ENCODE results near the gene MTHFD1L. TPM values are rescaled to one million over a fixed set of nuclear protein-coding genes. Genes with fewer than 3 reads are reported as not detected.

The MTHFD1L gene
- total RNA-seq, 1 donor from 2014 or later = 3.1 TPM

DNA sequence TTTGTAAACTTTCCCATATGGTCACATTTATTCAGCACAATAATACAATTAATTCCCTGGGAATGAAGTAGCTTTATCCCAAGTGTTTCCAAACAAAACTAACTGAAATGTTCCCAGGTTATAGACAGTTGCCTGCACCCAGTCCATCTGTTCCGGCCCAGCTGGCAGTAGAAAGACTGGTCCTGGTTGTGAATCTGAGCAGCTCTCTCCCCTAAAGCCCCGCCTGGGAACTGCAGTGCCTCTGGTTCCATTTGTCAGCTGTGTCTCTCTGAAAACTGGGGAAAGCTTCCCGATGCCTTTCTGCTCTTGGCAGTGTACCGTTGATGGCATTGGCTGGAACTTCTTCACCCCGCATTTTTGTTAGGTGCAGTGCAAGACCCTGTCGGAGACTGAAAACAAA, 8.7 kb downstream of the MTHFD1L start:
- intact Hi-C loops (cut with micrococcal nuclease) = no loop called here
- Histone ChIP-seq H3K4me1 (peaks cover 10% of the 10 kb centered on the region), H3K4me3 (no peak overlapping the region), H3K9me3 (replicated peaks) (no peaks in the 10 kb centered on the region), H3K27ac (replicated peaks) (no peak overlapping the region), H3K36me3 (no peaks in the 10 kb centered on the region), H3K27me3 (ENCODE audit: low read depth) (no peaks in the 10 kb centered on the region)
- no peak for DNase-seq
- TF ChIP-seq, protein P1, sequence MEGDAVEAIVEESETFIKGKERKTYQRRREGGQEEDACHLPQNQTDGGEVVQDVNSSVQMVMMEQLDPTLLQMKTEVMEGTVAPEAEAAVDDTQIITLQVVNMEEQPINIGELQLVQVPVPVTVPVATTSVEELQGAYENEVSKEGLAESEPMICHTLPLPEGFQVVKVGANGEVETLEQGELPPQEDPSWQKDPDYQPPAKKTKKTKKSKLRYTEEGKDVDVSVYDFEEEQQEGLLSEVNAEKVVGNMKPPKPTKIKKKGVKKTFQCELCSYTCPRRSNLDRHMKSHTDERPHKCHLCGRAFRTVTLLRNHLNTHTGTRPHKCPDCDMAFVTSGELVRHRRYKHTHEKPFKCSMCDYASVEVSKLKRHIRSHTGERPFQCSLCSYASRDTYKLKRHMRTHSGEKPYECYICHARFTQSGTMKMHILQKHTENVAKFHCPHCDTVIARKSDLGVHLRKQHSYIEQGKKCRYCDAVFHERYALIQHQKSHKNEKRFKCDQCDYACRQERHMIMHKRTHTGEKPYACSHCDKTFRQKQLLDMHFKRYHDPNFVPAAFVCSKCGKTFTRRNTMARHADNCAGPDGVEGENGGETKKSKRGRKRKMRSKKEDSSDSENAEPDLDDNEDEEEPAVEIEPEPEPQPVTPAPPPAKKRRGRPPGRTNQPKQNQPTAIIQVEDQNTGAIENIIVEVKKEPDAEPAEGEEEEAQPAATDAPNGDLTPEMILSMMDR (IDR thresholded peaks at IDR 0.05; ENCODE audit: borderline replicate concordance) = no peak

DNA sequence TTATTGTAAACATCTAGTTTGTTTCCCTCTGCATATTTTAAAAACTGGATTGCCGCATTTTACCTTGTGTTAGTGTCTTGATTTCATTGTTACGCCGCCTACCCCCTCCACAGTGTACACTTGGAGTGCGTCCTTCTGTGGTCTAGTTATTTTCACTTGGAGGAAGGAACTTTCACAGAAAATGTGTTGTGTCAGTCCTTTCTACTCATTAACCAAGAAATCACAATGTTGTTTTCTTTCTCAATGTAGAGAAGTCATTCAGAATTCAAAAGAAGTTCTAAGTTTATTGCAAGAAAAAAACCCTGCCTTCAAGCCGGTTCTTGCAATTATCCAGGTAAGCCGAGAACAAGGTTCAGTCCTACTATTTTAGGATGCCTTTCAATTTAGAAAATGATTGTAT, 10.3 kb downstream of the MTHFD1L start:
- Histone ChIP-seq H3K4me3 (no peak overlapping the region), H3K36me3 (no peaks in the 10 kb centered on the region), H3K9me3 (replicated peaks) (no peaks in the 10 kb centered on the region), H3K27ac (replicated peaks) (no peak overlapping the region), H3K4me1 (peaks cover 10% of the 10 kb centered on the region), H3K27me3 (ENCODE audit: low read depth) (no peaks in the 10 kb centered on the region)
- DNase-seq = no peak
- TF ChIP-seq, protein P1 (IDR thresholded peaks at IDR 0.05; ENCODE audit: borderline replicate concordance) = no peak
- intact Hi-C loops (cut with micrococcal nuclease) = no loop called here

DNA sequence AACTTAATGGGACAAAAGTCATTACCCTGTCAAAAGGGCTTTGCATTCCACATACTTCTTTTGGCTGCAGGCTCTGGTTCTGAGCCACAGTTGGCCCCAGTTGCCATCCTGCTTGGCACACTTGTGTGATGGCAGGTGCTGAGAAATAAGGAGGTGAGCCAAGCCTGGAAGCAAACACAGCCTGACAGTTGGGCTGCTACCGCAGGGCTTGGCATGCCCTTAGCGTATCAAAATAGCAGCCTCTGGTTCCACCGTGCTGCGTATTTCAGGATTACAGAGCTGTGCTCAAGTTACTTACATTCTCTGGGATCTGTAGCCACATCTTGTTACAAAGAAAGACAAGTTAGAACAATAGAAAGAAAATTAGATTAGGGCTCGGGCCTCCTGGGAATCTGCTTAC, 11.1 kb downstream of the MTHFD1L start:
- DNase-seq = peak; percentile 63
- Histone ChIP-seq H3K4me1 (peaks cover 14% of the 10 kb centered on the region), H3K27ac (replicated peaks) (peak overlapping the region; percentile 71), H3K36me3 (no peaks in the 10 kb centered on the region), H3K4me3 (no peak overlapping the region), H3K9me3 (replicated peaks) (no peaks in the 10 kb centered on the region), H3K27me3 (ENCODE audit: low read depth) (no peaks in the 10 kb centered on the region)
- intact Hi-C loops (cut with micrococcal nuclease) = no loop called here
- TF ChIP-seq, protein P1 (IDR thresholded peaks at IDR 0.05; ENCODE audit: borderline replicate concordance) = peak; percentile 48

DNA sequence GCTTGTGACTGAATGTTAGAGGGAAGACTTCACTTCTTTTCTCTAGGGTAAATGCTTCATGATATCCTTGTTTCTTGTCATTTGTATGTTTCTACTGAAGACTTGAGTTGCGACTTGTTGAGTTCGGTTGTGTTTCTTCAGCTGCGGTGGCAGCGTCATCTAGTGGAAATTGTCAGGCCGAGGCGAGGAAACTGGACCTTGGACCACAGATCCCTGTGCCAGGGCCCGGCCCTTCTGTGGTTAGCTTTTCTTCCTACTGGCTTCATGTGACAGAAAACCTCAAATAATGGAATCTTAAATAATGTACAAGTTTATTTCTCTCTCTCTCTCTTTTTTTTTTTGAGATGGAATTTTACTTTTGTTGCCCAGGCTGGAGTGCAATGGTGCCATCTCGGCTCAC, 12.4 kb downstream of the MTHFD1L start:
- TF ChIP-seq, protein P1 (IDR thresholded peaks at IDR 0.05; ENCODE audit: borderline replicate concordance) = no peak
- no peak overlapping the region for H3K4me3 ChIP-seq

DNA sequence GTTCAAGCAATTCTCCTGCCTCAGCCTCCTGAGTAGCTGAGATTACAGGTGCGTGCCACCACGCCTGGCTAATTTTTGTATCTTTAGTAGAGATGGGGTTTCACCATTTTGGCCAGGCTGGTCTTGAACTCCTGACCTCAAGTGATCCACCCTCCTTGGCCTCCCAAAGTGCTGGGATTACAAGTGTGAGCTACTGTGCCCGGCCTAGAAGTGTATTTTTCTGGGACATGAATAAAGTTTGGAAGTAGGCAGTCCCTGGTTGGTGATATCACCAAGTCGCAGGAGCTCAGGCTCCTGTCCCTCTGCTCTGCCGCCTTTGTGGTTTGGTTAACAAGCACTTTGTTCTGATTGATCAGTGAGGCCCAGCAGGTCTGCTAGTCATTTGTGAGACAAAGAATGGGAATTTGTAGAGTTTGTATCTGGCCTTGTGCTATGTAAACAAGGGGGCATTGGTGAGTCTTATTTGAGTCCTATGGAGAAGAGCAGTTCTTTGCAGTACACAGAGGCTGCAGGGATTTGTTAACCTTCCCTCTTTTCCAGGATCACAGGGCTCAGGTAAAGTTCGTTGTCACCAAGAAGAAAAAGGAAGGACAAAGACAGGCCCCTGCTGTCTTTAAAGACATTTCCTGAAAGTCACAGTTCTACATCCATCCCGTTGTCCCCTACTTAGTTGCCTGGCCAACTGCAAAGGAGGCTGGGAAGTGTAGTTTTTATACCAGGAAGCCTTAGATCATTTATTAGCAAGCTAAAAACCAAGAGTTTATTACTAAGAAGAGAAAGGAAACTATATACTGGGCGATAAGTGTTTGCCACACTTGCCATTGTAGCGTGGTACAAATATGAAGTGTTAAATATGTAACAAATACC, 13.1 kb downstream of the MTHFD1L start:
- H3K27ac ChIP-seq (replicated peaks) = no peak overlapping the region
- no peak overlapping the region for H3K4me3 ChIP-seq
- TF ChIP-seq, protein P1 (IDR thresholded peaks at IDR 0.05; ENCODE audit: borderline replicate concordance) = no peak
- peaks cover 30% of the 10 kb centered on the region for H3K4me1 ChIP-seq
- H3K9me3 ChIP-seq (replicated peaks) = no peaks in the 10 kb centered on the region
- H3K36me3 ChIP-seq = no peaks in the 10 kb centered on the region
- no peaks in the 10 kb centered on the region for H3K27me3 ChIP-seq (ENCODE audit: low read depth)
- intact Hi-C loops (cut with micrococcal nuclease) = no loop called here
- DNase-seq = no peak

More for the DNA sequence above, 12.4 kb downstream of the MTHFD1L start:
- intact Hi-C loops (cut with micrococcal nuclease) = no loop called here
- no peaks in the 10 kb centered on the region for H3K27me3 ChIP-seq (ENCODE audit: low read depth)
- no peaks in the 10 kb centered on the region for H3K36me3 ChIP-seq
- no peaks in the 10 kb centered on the region for H3K9me3 ChIP-seq (replicated peaks)
- no peak for DNase-seq
- H3K4me1 ChIP-seq = peaks cover 27% of the 10 kb centered on the region
- H3K27ac ChIP-seq (replicated peaks) = no peak overlapping the region
